PC-9 (cell line): ENCODE data around the gene B9D1. TPM values are rescaled to one million over a fixed set of nuclear protein-coding genes. Genes with fewer than 3 reads are reported as not detected.

Experiments used
- BruUV-seq: library from RNA; stranded (reverse); fragments of 400-500 nt; replicated peaks from 2 replicates; lab custom pipeline; 2021; lab: Mats Ljungman, UMichigan
- CTCF ChIA-PET: fragments of 300-600 bp; sonication (Branson Sonifier 250); formaldehyde crosslinking; loops from one replicate; lab custom pipeline; 2022; ENCODE audit warnings: antibody characterized with exemption; lab: Charles Lee
- POLR2A ChIA-PET: fragments of 300-600 bp; sonication (Branson Sonifier 250); formaldehyde crosslinking; loops from one replicate; lab custom pipeline; 2022; ENCODE audit warnings: antibody characterized with exemption; ENCODE audit not compliant: unreplicated experiment; lab: Charles Lee
- DNase-seq, 2 experiments: peaks; one replicate each; pipeline versions ENCODE4 v3.0.0 to v3.0.0-alpha.2; 2015 to 2022; ENCODE audit warnings: mixed read lengths in 1 of 2
- H2AFZ ChIP-seq: fragments of 200-600 bp; sonication (generic); 2 replicates; pipeline ENCODE4 v1.8.1; 2017; ENCODE audit warnings: antibody characterized with exemption
- H3F3A ChIP-seq: fragments of 200-600 bp; sonication (generic); 2 replicates; pipeline ENCODE4 v1.8.1; 2017; ENCODE audit warnings: antibody characterized with exemption, mild to moderate bottlenecking, low read depth; ENCODE audit not compliant: insufficient read depth
- H3K27ac ChIP-seq: fragments of 200-600 bp; sonication (generic); 2 replicates; pipeline ENCODE4 v1.6.1; 2016; ENCODE audit warnings: mixed run types
- H3K27me3 ChIP-seq: fragments of 200-600 bp; sonication (generic); 2 replicates; pipeline ENCODE4 v1.6.1; 2016; ENCODE audit warnings: low read depth, mixed run types; ENCODE audit not compliant: insufficient read depth
- H3K36me3 ChIP-seq: fragments of 200-600 bp; sonication (generic); 2 replicates; pipeline ENCODE4 v1.6.1; 2016; ENCODE audit warnings: low read depth, mixed run types
- H3K4me1 ChIP-seq: fragments of 200-600 bp; sonication (generic); replicated peaks from 2 replicates; pipeline ENCODE4 v1.6.1; 2016; ENCODE audit warnings: mixed run types; ENCODE audit not compliant: insufficient read depth
- H3K4me2 ChIP-seq: fragments of 200-600 bp; sonication (generic); 2 replicates; pipeline ENCODE4 v1.6.1; 2017; ENCODE audit warnings: mixed run types
- H3K4me3 ChIP-seq: fragments of 200-600 bp; sonication (generic); 2 replicates; pipeline ENCODE4 v1.6.1; 2016; ENCODE audit warnings: mixed run types
- H3K79me2 ChIP-seq: fragments of 200-600 bp; sonication (generic); 2 replicates; pipeline ENCODE4 v1.6.1; 2017; ENCODE audit warnings: low read depth, mixed run types
- H3K9me2 ChIP-seq: fragments of 200-600 bp; sonication (generic); 2 replicates; pipeline ENCODE4 v1.8.1; 2017; ENCODE audit warnings: mild to moderate bottlenecking; ENCODE audit not compliant: insufficient read depth
- H3K9me3 ChIP-seq: fragments of 200-600 bp; sonication (generic); 2 replicates; pipeline ENCODE4 v1.8.1; 2016; ENCODE audit warnings: low read depth; ENCODE audit not compliant: insufficient read depth
- H4K20me1 ChIP-seq: fragments of 200-600 bp; sonication (generic); 2 replicates; pipeline ENCODE4 v1.8.1; 2017; ENCODE audit not compliant: insufficient read depth
- CTCF ChIP-seq: fragments of 200-600 bp; sonication (generic); conservative IDR thresholded peaks from 2 replicates; pipeline ENCODE4 v1.6.1; 2017; ENCODE audit warnings: mixed run types, antibody characterized with exemption, mild to moderate bottlenecking, moderate library complexity
- EZH2 ChIP-seq: fragments of 200-600 bp; sonication (generic); IDR thresholded peaks from 2 replicates; pipeline ENCODE4 v1.8.0; 2017; ENCODE audit warnings: antibody characterized with exemption, low read depth
- intact Hi-C: fragments of 100-400 bp; cut with micrococcal nuclease; formaldehyde crosslinking; loops from one replicate; pipeline ENCODE4 v1.10.0; 2022; ENCODE audit not compliant: unreplicated experiment
- total RNA-seq: library from RNA; stranded (reverse); gene quantifications from 2 replicates; pipeline ENCODE4 v1.2.3, GENCODE V29; 2021

The B9D1 gene
- total RNA-seq, 1 experiment from 2014 or later: 40.2 TPM

GRCh38 chr17:19376811-19377210 lies 14.3 kb upstream of the B9D1 start:
- Histone ChIP-seq H3K36me3 (no peaks in the 10 kb centered on the region), H3K27me3 (no peaks in the 10 kb centered on the region), H4K20me1 (no peaks in the 10 kb centered on the region), H2AFZ (peak overlapping the region; percentile 92), H3K27ac (peak overlapping the region; percentile 79), H3K4me1 (peaks cover 19% of the 10 kb centered on the region), H3K9me3 (no peaks in the 10 kb centered on the region), H3K79me2 (peaks cover 26% of the 10 kb centered on the region), H3F3A (peaks cover 16% of the 10 kb centered on the region), H3K4me2 (peak overlapping the region; percentile 89), H3K4me3 (peak overlapping the region; percentile 79), H3K9me2 (no peaks in the 10 kb centered on the region)
- BruUV-seq: no TSS peak
- peak in 1 of 2 experiments; percentile 40 for DNase-seq
- intact Hi-C loops: no loop called here
- ChIA-PET POLR2A (interaction anchor here (0.6 to 1.1 kb wide), 5 partner anchors 72 to 448 kb away, joined by 3 to 18 read pairs (median 4); no protein-coding TSS in a partner anchor), CTCF (interaction anchor here (1.9 kb wide), 1 partner anchor 14 kb away, joined by 27 read pairs; the partner anchor contains the start of gene B9D1)
- no peak for TF ChIP-seq CTCF
- TF ChIP-seq EZH2: no peak

GRCh38 chr17:19375732-19376131 lies 13.2 kb upstream of the B9D1 start:
- BruUV-seq: TSS peak; percentile 12
- no peaks in the 10 kb centered on the region for H3K9me2 ChIP-seq
- no peak overlapping the region for H3K27ac ChIP-seq
- no peaks in the 10 kb centered on the region for H3K9me3 ChIP-seq
- no peak for DNase-seq
- peak overlapping the region; percentile 89 for H3K4me2 ChIP-seq
- intact Hi-C loops: no loop called here
- peaks cover 26% of the 10 kb centered on the region for H3K79me2 ChIP-seq
- no peak overlapping the region for H3K4me3 ChIP-seq
- no peak for TF ChIP-seq CTCF
- no peak for TF ChIP-seq EZH2
- no peak overlapping the region for H2AFZ ChIP-seq
- no peaks in the 10 kb centered on the region for H3K27me3 ChIP-seq
- no peaks in the 10 kb centered on the region for H4K20me1 ChIP-seq
- H3K4me1 ChIP-seq: peaks cover 19% of the 10 kb centered on the region
- no peaks in the 10 kb centered on the region for H3K36me3 ChIP-seq
- POLR2A ChIA-PET: no interaction called here
- CTCF ChIA-PET: no interaction called here
- peaks cover 16% of the 10 kb centered on the region for H3F3A ChIP-seq

GRCh38 chr17:19374136-19374535 lies 11.6 kb upstream of the B9D1 start:
- DNase-seq: no peak
- H2AFZ ChIP-seq: no peak overlapping the region
- no peaks in the 10 kb centered on the region for H3K36me3 ChIP-seq
- no peak overlapping the region for H3K4me3 ChIP-seq
- ChIA-PET POLR2A (interaction anchor here (0.6 kb wide), 1 partner anchor 11 kb away, joined by 6 read pairs; the partner anchor contains the start of gene B9D1), CTCF (interaction anchor here (0.6 kb wide), 1 partner anchor 210 kb away, joined by 4 read pairs; no protein-coding TSS in a partner anchor)
- no peaks in the 10 kb centered on the region for H3K9me2 ChIP-seq
- no peak overlapping the region for H3K27ac ChIP-seq
- H3K4me1 ChIP-seq: peaks cover 15% of the 10 kb centered on the region
- no peaks in the 10 kb centered on the region for H3K27me3 ChIP-seq
- intact Hi-C loops: no loop called here
- peaks cover 16% of the 10 kb centered on the region for H3F3A ChIP-seq
- H3K9me3 ChIP-seq: no peaks in the 10 kb centered on the region
- no peaks in the 10 kb centered on the region for H4K20me1 ChIP-seq
- TF ChIP-seq CTCF (no peak), EZH2 (no peak)
- no TSS peak for BruUV-seq
- H3K4me2 ChIP-seq: no peak overlapping the region
- H3K79me2 ChIP-seq: peaks cover 17% of the 10 kb centered on the region
